ENCODE results near the gene ADGRA1. TPM values are rescaled to one million over a fixed set of nuclear protein-coding genes. Genes with fewer than 3 reads are reported as not detected.

Gene ADGRA1
- total and polyA plus RNA-seq, 10 of the 15 experiments (the other 5 are each of a cell fraction or from before 2014, with no cell fraction given), result not detected

DNA sequence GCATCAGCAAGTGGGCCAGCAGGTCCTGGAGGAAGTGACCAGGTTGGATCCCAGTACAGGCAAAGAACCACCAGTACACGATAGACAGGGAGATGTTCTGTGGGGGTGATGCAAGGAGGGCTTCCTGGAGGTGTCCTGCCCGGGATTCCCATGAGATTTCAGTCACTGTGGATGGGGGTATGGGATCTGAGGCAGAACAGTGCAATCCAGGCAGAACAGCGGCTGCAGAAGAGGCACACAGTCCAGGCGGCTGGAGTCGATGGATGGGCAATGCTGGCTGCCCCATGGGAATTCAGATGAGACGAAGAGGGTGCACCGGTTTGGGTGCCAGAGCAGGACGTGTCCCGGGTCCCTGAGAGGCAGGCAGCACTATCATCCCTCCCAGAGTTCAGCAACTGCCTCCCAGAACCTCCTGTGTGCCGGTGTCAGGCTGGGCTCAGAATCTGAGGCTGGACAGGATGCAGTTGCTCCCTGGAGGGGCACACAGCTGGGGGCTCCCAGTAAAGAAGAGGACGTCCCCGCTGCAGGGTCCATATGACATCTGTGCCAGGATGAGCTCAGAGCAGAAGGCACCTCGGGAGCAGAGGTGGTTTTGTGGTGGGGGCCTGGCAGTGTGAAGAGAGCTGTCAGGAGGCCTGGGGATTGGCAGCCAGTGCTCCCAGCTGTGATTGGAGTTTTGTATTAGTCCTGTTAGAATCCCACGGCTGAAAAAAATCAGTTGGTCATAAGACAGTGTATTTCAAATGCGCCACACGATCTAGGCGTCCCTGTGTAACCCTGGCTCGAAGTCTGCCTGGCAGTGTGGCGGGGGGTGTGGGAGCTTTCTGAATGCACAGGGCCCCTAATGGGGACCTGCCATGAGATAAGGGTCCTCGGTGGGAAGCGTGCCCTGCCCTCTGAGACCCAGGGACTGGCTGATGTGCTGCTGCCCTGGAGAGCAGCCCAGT is 75.5 kb downstream of the ADGRA1 start (continued):
- TF ChIP-seq, protein P1, sequence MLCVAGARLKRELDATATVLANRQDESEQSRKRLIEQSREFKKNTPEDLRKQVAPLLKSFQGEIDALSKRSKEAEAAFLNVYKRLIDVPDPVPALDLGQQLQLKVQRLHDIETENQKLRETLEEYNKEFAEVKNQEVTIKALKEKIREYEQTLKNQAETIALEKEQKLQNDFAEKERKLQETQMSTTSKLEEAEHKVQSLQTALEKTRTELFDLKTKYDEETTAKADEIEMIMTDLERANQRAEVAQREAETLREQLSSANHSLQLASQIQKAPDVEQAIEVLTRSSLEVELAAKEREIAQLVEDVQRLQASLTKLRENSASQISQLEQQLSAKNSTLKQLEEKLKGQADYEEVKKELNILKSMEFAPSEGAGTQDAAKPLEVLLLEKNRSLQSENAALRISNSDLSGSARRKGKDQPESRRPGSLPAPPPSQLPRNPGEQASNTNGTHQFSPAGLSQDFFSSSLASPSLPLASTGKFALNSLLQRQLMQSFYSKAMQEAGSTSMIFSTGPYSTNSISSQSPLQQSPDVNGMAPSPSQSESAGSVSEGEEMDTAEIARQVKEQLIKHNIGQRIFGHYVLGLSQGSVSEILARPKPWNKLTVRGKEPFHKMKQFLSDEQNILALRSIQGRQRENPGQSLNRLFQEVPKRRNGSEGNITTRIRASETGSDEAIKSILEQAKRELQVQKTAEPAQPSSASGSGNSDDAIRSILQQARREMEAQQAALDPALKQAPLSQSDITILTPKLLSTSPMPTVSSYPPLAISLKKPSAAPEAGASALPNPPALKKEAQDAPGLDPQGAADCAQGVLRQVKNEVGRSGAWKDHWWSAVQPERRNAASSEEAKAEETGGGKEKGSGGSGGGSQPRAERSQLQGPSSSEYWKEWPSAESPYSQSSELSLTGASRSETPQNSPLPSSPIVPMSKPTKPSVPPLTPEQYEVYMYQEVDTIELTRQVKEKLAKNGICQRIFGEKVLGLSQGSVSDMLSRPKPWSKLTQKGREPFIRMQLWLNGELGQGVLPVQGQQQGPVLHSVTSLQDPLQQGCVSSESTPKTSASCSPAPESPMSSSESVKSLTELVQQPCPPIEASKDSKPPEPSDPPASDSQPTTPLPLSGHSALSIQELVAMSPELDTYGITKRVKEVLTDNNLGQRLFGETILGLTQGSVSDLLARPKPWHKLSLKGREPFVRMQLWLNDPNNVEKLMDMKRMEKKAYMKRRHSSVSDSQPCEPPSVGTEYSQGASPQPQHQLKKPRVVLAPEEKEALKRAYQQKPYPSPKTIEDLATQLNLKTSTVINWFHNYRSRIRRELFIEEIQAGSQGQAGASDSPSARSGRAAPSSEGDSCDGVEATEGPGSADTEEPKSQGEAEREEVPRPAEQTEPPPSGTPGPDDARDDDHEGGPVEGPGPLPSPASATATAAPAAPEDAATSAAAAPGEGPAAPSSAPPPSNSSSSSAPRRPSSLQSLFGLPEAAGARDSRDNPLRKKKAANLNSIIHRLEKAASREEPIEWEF (IDR thresholded peaks at IDR 0.05; ENCODE audit: insufficient replicate concordance, low read depth, low read length), result no peak

DNA sequence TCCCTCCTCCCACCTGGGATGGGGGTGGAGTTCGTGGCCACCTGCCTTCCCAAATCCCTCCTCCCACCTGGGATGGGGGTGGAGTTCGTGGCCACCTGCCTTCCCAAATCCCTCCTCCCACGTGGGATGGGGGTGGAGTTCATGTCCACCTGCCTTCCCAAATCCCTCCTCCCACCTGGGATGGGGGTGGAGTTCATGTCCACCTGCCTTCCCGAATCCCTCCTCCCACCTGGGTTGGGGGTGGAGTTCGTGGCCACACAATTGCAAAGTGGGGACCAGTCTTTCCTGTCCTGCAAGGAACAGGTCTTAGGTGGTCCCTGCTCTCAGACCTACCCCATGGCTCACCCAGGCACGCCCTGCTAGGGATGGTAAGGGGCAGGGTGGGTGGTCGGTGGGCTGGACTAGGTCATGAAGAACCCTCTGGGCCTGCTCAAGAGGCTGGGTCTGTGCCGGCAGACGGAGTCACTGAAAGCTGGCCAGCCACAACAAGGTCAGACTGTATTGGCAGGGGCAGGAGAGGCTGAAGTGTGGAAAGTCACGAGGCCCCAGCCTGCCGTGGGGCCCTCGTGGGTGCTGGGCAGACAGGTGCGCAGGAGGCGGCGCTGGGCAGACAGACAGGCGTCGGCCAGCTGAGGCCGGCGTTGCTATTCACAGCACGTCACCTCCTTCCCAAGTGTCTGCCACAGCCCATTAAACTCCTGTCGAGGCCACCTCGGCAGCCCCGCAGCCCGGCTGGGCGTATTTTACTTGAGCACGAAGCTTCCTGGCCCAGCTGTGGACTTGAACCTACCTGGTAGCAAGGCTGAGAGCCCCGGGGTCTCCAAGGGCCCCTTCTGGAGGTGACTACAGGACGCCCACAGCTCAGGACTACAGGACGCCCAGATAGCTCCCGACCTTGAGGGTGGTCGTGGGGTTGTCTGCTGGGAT is 76.4 kb downstream of the ADGRA1 start:
- intact Hi-C loops (cut with micrococcal nuclease; ENCODE audit: unreplicated experiment) (no loop called here), in situ Hi-C loops (cut with MboI) (no loop called here)
- no TSS peak for BruUV-seq (replicated peaks)
- Histone ChIP-seq H3K27me3 (replicated peaks in 1 of 2; ENCODE audit: control insufficient read depth in 2 of 2, insufficient read depth in 2 of 2, low read length in 1 of 2) (no peaks in the 10 kb centered on the region), H3K4me2 (ENCODE audit: control insufficient read depth, insufficient read depth) (no peak overlapping the region), H3K9ac (ENCODE audit: control insufficient read depth, insufficient read depth, low read length) (no peak overlapping the region), H3K4me1 (ENCODE audit: control insufficient read depth, insufficient read depth, low read length) (no peaks in the 10 kb centered on the region), H3K36me3 (ENCODE audit: control insufficient read depth in 2 of 2, insufficient read depth in 2 of 2, low read length in 1 of 2) (no peaks in the 10 kb centered on the region), H2AFZ (ENCODE audit: control insufficient read depth, low read depth, low read length) (no peak overlapping the region), H3K4me3 (no peak overlapping the region), H4K20me1 (ENCODE audit: control insufficient read depth, insufficient read depth) (no peaks in the 10 kb centered on the region), H3K27ac (ENCODE audit: control insufficient read depth, insufficient read depth) (no peak overlapping the region), H3K9me3 (replicated peaks; ENCODE audit: control insufficient read depth, insufficient read depth, low read length) (no peaks in the 10 kb centered on the region; the same call in 2 of the 3 replicates), H3K79me2 (ENCODE audit: control insufficient read depth, insufficient read depth, low read length) (no peaks in the 10 kb centered on the region)
- ChIA-PET POLR2A (no interaction called here), SMC1A (ENCODE audit: uncharacterized antibody, unreplicated experiment) (no interaction called here), CTCF (no interaction called here), RAD21 (ENCODE audit: unreplicated experiment) (no interaction called here)
- FAIRE-seq, result no peak
- 43% methylated on average over 28 of the region's 31 CpGs for WGBS (ENCODE audit: insufficient coverage, insufficient replicate concordance, low lambda C conversion rate, missing lambda C conversion rate)
- no peak for DNase-seq (ENCODE audit: low read depth, low spot score)
- no peak for ATAC-seq
- TF ChIP-seq SIN3A (IDR thresholded peaks at IDR 0.05; ENCODE audit: low read depth, low read length) (no peak), EGR1 (IDR thresholded peaks at IDR 0.05; ENCODE audit: borderline replicate concordance in 1 of 2, low read depth in 2 of 2, low read length in 2 of 2) (no peak), NFYB (IDR thresholded peaks at IDR 0.05; ENCODE audit: insufficient read depth, low read depth, low read length) (no peak), ZNF384 (IDR thresholded peaks at IDR 0.05; ENCODE audit: borderline replicate concordance, low read depth, low read length) (no peak), BRCA1 (IDR thresholded peaks at IDR 0.05; ENCODE audit: low read depth, low read length) (no peak), USF2 (IDR thresholded peaks at IDR 0.05; ENCODE audit: borderline replicate concordance, low read depth, low read length) (no peak)
- TF ChIP-seq, protein P2, sequence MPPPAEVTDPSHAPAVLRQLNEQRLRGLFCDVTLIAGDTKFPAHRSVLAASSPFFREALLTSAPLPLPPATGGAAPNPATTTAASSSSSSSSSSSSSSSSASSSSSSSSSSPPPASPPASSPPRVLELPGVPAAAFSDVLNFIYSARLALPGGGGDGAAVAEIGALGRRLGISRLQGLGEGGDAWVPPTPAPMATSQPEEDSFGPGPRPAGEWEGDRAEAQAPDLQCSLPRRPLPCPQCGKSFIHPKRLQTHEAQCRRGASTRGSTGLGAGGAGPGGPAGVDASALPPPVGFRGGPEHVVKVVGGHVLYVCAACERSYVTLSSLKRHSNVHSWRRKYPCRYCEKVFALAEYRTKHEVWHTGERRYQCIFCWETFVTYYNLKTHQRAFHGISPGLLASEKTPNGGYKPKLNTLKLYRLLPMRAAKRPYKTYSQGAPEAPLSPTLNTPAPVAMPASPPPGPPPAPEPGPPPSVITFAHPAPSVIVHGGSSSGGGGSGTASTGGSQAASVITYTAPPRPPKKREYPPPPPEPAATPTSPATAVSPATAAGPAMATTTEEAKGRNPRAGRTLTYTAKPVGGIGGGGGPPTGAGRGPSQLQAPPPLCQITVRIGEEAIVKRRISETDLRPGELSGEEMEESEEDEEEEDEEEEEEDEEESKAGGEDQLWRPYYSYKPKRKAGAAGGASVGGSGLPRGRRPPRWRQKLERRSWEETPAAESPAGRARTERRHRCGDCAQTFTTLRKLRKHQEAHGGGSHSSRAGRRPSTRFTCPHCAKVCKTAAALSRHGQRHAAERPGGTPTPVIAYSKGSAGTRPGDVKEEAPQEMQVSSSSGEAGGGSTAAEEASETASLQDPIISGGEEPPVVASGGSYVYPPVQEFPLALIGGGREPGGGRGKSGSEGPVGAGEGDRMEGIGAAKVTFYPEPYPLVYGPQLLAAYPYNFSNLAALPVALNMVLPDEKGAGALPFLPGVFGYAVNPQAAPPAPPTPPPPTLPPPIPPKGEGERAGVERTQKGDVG (CRISPR knock-in tag; IDR thresholded peaks at IDR 0.05), result no peak
